ENCODE data around the gene MAPK8IP2. TPM values are rescaled to one million over a fixed set of nuclear protein-coding genes. Genes with fewer than 3 reads are reported as not detected.

The MAPK8IP2 gene
- total RNA-seq, 1 donor from 2014 or later = not detected

DNA sequence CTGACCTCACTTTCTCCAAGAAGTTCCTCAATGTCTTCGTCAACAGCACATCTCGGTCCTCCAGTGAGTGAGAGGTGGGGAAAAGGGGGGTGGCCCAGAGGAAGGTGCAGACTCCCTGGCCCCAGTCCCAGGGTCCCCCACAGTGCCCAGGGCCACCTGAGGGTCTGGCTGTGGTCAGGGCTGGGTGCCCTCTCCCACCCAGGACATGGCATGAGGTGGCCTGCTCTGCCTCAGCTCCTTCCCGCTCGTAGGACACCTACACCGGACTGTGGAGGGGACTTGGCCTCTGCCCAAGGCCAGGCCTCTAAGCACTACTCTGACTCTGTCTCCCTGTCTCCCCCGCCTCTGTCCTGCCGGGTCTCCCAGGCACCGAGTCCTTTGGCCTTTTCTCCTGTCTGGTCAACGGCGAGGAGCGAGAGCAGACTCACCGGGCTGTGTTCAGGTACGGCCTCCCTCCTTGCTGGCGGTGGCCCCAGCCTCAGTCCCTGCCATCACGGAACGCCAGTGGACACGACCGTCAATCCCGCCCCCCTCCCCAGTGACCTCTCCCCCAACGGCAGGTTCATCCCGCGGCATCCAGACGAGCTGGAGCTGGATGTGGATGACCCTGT is 4.5 kb downstream of the MAPK8IP2 start:
- peaks cover 5% of the 10 kb centered on the region for H3K27me3 Mint-ChIP-seq (ENCODE audit: insufficient read depth, low read depth)
- no peak overlapping the region for H3K9ac ChIP-seq
- no peak overlapping the region for H3K27ac Mint-ChIP-seq
- H3K79me2 ChIP-seq (ENCODE audit: low read depth) = no peaks in the 10 kb centered on the region
- peaks cover 13% of the 10 kb centered on the region for H4K20me1 ChIP-seq (ENCODE audit: low read depth)
- H2AFZ ChIP-seq (replicated peaks) = no peak overlapping the region
- no peak overlapping the region for H3K4me3 Mint-ChIP-seq
- no peaks in the 10 kb centered on the region for H3K36me3 ChIP-seq
- no peak overlapping the region for H3K4me3 ChIP-seq
- H3K4me2 ChIP-seq = no peak overlapping the region
- H3K4me1 Mint-ChIP-seq = peaks cover 14% of the 10 kb centered on the region
- no peak overlapping the region for H3K27ac ChIP-seq
- no peaks in the 10 kb centered on the region for H3K9me3 Mint-ChIP-seq
- TF ChIP-seq, protein P1, sequence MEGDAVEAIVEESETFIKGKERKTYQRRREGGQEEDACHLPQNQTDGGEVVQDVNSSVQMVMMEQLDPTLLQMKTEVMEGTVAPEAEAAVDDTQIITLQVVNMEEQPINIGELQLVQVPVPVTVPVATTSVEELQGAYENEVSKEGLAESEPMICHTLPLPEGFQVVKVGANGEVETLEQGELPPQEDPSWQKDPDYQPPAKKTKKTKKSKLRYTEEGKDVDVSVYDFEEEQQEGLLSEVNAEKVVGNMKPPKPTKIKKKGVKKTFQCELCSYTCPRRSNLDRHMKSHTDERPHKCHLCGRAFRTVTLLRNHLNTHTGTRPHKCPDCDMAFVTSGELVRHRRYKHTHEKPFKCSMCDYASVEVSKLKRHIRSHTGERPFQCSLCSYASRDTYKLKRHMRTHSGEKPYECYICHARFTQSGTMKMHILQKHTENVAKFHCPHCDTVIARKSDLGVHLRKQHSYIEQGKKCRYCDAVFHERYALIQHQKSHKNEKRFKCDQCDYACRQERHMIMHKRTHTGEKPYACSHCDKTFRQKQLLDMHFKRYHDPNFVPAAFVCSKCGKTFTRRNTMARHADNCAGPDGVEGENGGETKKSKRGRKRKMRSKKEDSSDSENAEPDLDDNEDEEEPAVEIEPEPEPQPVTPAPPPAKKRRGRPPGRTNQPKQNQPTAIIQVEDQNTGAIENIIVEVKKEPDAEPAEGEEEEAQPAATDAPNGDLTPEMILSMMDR (IDR thresholded peaks at IDR 0.05) = no peak
- no peak for TF ChIP-seq EZH2phosphoT487 (IDR thresholded peaks at IDR 0.05)
- no peak for TF ChIP-seq EZH2 (IDR thresholded peaks at IDR 0.05)
- H3K27me3 ChIP-seq = peaks cover 59% of the 10 kb centered on the region
- peaks cover 1% of the 10 kb centered on the region for H3K36me3 Mint-ChIP-seq
- no peaks in the 10 kb centered on the region for H3F3A ChIP-seq (ENCODE audit: low read depth)
- peaks cover 4% of the 10 kb centered on the region for H3K4me1 ChIP-seq
- DNase-seq (ENCODE audit: low spot score) = no peak
- H3K9me3 ChIP-seq (ENCODE audit: low read depth) = no peaks in the 10 kb centered on the region

DNA sequence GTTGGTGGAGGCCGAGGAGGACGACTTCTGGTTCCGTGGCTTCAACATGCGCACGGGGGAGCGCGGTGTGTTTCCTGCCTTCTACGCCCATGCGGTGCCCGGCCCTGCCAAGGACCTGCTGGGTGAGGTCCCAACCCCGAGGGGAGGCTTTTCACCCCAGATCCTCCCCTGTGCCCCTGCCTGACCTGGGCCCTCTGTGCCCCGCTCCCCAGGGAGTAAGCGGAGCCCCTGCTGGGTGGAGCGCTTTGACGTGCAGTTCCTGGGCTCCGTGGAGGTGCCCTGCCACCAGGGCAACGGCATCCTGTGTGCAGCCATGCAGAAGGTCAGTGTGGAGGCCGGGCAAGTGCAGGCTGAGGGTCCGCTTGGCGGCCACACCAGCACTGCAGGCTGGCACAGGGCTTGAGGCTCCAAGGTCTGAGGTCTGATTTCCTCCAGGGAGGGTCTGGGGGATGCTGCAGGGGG is 5.1 kb downstream of the MAPK8IP2 start:
- peaks cover 13% of the 10 kb centered on the region for H4K20me1 ChIP-seq (ENCODE audit: low read depth)
- no peak overlapping the region for H3K4me3 ChIP-seq
- H3K4me2 ChIP-seq = no peak overlapping the region
- Mint-ChIP-seq H3K36me3 (peaks cover 1% of the 10 kb centered on the region), H3K9me3 (no peaks in the 10 kb centered on the region), H3K27ac (no peak overlapping the region), H3K4me3 (no peak overlapping the region), H3K4me1 (peaks cover 14% of the 10 kb centered on the region), H3K27me3 (ENCODE audit: insufficient read depth, low read depth) (peaks cover 5% of the 10 kb centered on the region)
- H3K27me3 ChIP-seq = peaks cover 53% of the 10 kb centered on the region
- TF ChIP-seq EZH2 (IDR thresholded peaks at IDR 0.05) (no peak), EZH2phosphoT487 (IDR thresholded peaks at IDR 0.05) (no peak)
- TF ChIP-seq, protein P1 (IDR thresholded peaks at IDR 0.05) = no peak
- H3K36me3 ChIP-seq = no peaks in the 10 kb centered on the region
- H3K9me3 ChIP-seq (ENCODE audit: low read depth) = no peaks in the 10 kb centered on the region
- no peaks in the 10 kb centered on the region for H3F3A ChIP-seq (ENCODE audit: low read depth)
- no peak overlapping the region for H3K27ac ChIP-seq
- H3K9ac ChIP-seq = no peak overlapping the region
- no peak overlapping the region for H2AFZ ChIP-seq (replicated peaks)
- H3K79me2 ChIP-seq (ENCODE audit: low read depth) = no peaks in the 10 kb centered on the region
- H3K4me1 ChIP-seq = peaks cover 4% of the 10 kb centered on the region
- DNase-seq (ENCODE audit: low spot score) = no peak

DNA sequence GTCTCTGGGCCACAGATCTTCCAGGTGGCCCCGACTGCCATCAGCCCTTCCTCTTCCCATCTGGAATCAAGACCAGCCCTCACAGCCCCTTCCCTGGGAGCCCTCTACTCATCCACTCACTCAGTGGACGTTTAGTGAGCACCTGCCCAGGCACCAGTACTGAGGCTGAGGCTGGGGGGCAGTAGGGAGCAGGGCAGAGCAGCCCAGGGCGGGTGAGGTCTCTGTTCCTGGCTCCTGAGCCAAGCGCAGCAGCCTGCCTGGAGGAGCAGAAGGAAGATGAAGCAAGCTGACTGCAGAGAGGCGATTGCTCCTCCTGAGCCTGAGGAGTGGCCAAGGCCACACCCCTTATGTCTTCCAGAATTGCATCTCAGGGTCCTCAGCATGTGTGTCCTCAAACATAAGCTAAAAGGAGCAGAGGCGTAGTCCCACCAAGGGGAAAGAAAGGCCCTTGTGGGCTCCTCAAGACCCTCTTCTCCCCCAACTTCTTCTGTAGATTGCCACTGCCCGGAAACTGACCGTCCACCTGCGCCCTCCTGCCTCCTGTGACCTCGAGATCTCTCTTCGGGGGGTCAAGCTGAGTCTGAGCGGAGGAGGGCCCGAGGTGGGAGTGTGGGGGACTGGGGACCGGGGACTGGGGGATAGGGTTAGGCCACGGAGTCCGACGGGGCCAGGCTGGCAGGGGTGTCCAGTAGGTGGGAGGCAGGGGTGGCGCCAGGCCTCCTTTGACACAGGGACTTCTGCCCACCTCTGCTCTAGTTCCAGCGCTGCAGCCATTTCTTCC is 5.8 kb downstream of the MAPK8IP2 start:
- Mint-ChIP-seq H3K27me3 (ENCODE audit: insufficient read depth, low read depth) (peaks cover 5% of the 10 kb centered on the region), H3K4me1 (peaks cover 14% of the 10 kb centered on the region), H3K27ac (no peak overlapping the region), H3K4me3 (peak overlapping the region; percentile 59), H3K9me3 (no peaks in the 10 kb centered on the region), H3K36me3 (peaks cover 3% of the 10 kb centered on the region)
- Histone ChIP-seq H3K27me3 (peaks cover 46% of the 10 kb centered on the region), H3K36me3 (no peaks in the 10 kb centered on the region), H2AFZ (replicated peaks) (no peak overlapping the region), H3F3A (ENCODE audit: low read depth) (no peaks in the 10 kb centered on the region), H3K4me2 (no peak overlapping the region), H3K79me2 (ENCODE audit: low read depth) (no peaks in the 10 kb centered on the region), H3K4me3 (no peak overlapping the region), H3K4me1 (peaks cover under 1% of the 10 kb centered on the region), H4K20me1 (ENCODE audit: low read depth) (peaks cover 8% of the 10 kb centered on the region), H3K9ac (no peak overlapping the region), H3K27ac (no peak overlapping the region), H3K9me3 (ENCODE audit: low read depth) (no peaks in the 10 kb centered on the region)
- TF ChIP-seq, protein P1 (IDR thresholded peaks at IDR 0.05) = peak; percentile 17
- TF ChIP-seq EZH2 (IDR thresholded peaks at IDR 0.05) = no peak
- DNase-seq (ENCODE audit: low spot score) = no peak
